Hair follicle dermal papilla cell (primary cell): Measurements from ENCODE around the gene NUP93. TPM values are rescaled to one million over a fixed set of nuclear protein-coding genes. Genes with fewer than 3 reads are reported as not detected.

Experiments used
- small RNA-seq: library from RNA; depleted of rRNA; stranded (forward); fragments of <200 nt; gene quantifications from one replicate; pipeline ENCODE3, GENCODE V24; 2012
- total RNA-seq: library from RNA; depleted of rRNA; stranded (reverse); fragments of >200 nt; gene quantifications from 2 replicates; pipeline ENCODE4 v1.2.3, GENCODE V29; 2012

Gene NUP93
- total RNA-seq, result 40.7 and 44.6 TPM in 2 replicates

GRCh38 chr16:56729735-56730662 lies at the start of gene NUP93:
Gene NUP93 (plus strand): TSS chr16:56730129. CDS start chr16:56748248, 18,119 bp downstream.

GRCh38 chr16:56681939-56682702 lies 47.8 kb upstream of the NUP93 start, which contains the start of gene MT1X:
Gene MT1X (plus strand): TSS chr16:56682470. CDS start chr16:56682541, 71 bp downstream.

GRCh38 chr16:56864960-56865359 lies 135.0 kb downstream of the NUP93 start, which contains the start of gene SLC12A3:
Gene SLC12A3 (plus strand): TSS chr16:56865207. CDS start chr16:56865236, 29 bp downstream.

Small RNA genes lying within 50 kb of the gene (small RNA-seq; reads per million reads assigned to genes)
- 186 reads per million, percentile 99 among the genes with 10 or more reads in this experiment for gene MIR138-2

Other genes starting within 250 kb of the NUP93 start
- 60.7 and 61.8 TPM in 2 replicates for gene BBS2, start 210.1 kb upstream of the NUP93 start, total RNA-seq
- not detected in 2 replicates for gene MT4, start 165.1 kb upstream of the NUP93 start, total RNA-seq
- gene MT3, start 140.6 kb upstream of the NUP93 start, total RNA-seq, result not detected in 2 replicates
- gene MT2A, start 121.5 kb upstream of the NUP93 start, total RNA-seq, result 5.6 and 7.5 TPM in 2 replicates
- gene MT1E, start 104.3 kb upstream of the NUP93 start, total RNA-seq, result 16.6 and 18.0 TPM in 2 replicates
- 0.81 and 1.6 TPM in 2 replicates for gene MT1M, start 97.5 kb upstream of the NUP93 start, total RNA-seq
- gene MT1A, start 91.5 kb upstream of the NUP93 start, total RNA-seq, result not detected in 2 replicates
- not detected in 2 replicates for gene MT1B, start 78.2 kb upstream of the NUP93 start, total RNA-seq
- gene MT1F, start 72.2 kb upstream of the NUP93 start, total RNA-seq, result 0.16 TPM in 1 of 2 replicates, not detected in the other
- not detected in 2 replicates for gene MT1G, start 62.1 kb upstream of the NUP93 start, total RNA-seq
- not detected in 2 replicates for gene MT1H, start 60.3 kb upstream of the NUP93 start, total RNA-seq
- gene MT1X, start 47.7 kb upstream of the NUP93 start, total RNA-seq, result 13.1 and 13.8 TPM in 2 replicates
- gene SLC12A3, start 135.1 kb downstream of the NUP93 start, total RNA-seq, result not detected in 2 replicates
- 133 and 141 TPM in 2 replicates for gene HERPUD1, start 202.0 kb downstream of the NUP93 start, total RNA-seq
- 0.16 TPM in 1 of 2 replicates, not detected in the other for gene CETP, start 231.8 kb downstream of the NUP93 start, total RNA-seq